HEK293 (cell line): ENCODE data around the gene LRIF1.

Source experiments
- KLF1 ChIP-seq: fragments of 450-650 bp; formaldehyde crosslinking; IDR thresholded peaks from 2 replicates; pipeline ENCODE4 v1.5.1; 2016; ENCODE audit warnings: missing biosample characterization, missing genetic modification characterization
- ZFP69B ChIP-seq: fragments of 450-650 bp; formaldehyde crosslinking; IDR thresholded peaks from 2 replicates; pipeline ENCODE4 v1.5.1; 2016; ENCODE audit warnings: missing biosample characterization, missing genetic modification characterization
- ZNF239 ChIP-seq: fragments of 450-650 bp; formaldehyde crosslinking; IDR thresholded peaks from 2 replicates; pipeline ENCODE4 v1.5.1; 2016; ENCODE audit warnings: missing biosample characterization, missing genetic modification characterization
- ZNF292 ChIP-seq: fragments of 450-650 bp; formaldehyde crosslinking; IDR thresholded peaks from 2 replicates; pipeline ENCODE4 v1.5.1; 2016; ENCODE audit warnings: low read depth, missing biosample characterization, missing genetic modification characterization, borderline replicate concordance
- ZNF416 ChIP-seq: fragments of 450-650 bp; formaldehyde crosslinking; IDR thresholded peaks from 2 replicates; pipeline ENCODE4 v1.5.1; 2016; ENCODE audit warnings: missing biosample characterization, missing genetic modification characterization
- ZNF514 ChIP-seq: fragments of 450-650 bp; formaldehyde crosslinking; IDR thresholded peaks from 2 replicates; pipeline ENCODE4 v1.5.1; 2016; ENCODE audit warnings: missing biosample characterization, missing genetic modification characterization
- ZNF792 ChIP-seq: fragments of 450-650 bp; formaldehyde crosslinking; IDR thresholded peaks from 2 replicates; pipeline ENCODE4 v1.5.1; 2016; ENCODE audit warnings: missing biosample characterization, missing genetic modification characterization
- ZNF830 ChIP-seq: fragments of 450-650 bp; IDR thresholded peaks from 2 replicates; pipeline ENCODE4 v1.5.0; 2018; ENCODE audit warnings: missing biosample characterization, missing genetic modification characterization, low read depth, mild to moderate bottlenecking, moderate library complexity
- TF ChIP-seq, protein P1 (sequence below): fragments of 450-650 bp; formaldehyde crosslinking; IDR thresholded peaks from 2 replicates; pipeline ENCODE4 v1.5.1; 2016; ENCODE audit warnings: missing biosample characterization, missing genetic modification characterization
- TF ChIP-seq, protein P2 (sequence below): fragments of 450-650 bp; formaldehyde crosslinking; IDR thresholded peaks from 2 replicates; pipeline ENCODE4 v1.5.1; 2017; ENCODE audit warnings: missing biosample characterization, missing genetic modification characterization
- TF ChIP-seq, protein P3 (sequence below): fragments of 450-650 bp; formaldehyde crosslinking; IDR thresholded peaks from 2 replicates; pipeline ENCODE4 v1.5.1; 2016; ENCODE audit warnings: missing biosample characterization, missing genetic modification characterization, low read depth
- TF ChIP-seq, protein P4 (sequence below): fragments of 450-650 bp; formaldehyde crosslinking; IDR thresholded peaks from 2 replicates; pipeline ENCODE4 v1.5.1; 2016; ENCODE audit warnings: missing biosample characterization, missing genetic modification characterization

DNA sequence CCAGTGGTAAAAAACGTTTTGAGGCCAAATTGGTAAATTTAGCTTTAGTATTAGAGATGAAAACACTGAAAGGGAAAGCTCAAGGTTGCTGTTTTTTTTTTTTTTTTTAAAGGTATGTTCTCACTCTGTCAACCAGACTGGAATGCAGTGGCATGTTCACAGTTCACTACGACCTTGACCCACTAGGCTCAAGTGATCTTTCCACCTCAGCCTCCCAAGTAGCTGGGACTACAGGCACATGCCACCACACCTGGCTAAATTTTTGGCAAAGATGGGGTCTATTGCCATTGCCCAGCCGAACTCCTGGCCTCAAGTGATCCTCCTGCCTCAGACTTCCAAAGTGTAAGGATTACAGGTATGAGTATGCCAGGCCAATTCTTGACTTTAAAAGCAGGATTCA lies 18.9 kb downstream of the LRIF1 start:
- no peak for TF ChIP-seq ZNF416
- TF ChIP-seq, protein P1, sequence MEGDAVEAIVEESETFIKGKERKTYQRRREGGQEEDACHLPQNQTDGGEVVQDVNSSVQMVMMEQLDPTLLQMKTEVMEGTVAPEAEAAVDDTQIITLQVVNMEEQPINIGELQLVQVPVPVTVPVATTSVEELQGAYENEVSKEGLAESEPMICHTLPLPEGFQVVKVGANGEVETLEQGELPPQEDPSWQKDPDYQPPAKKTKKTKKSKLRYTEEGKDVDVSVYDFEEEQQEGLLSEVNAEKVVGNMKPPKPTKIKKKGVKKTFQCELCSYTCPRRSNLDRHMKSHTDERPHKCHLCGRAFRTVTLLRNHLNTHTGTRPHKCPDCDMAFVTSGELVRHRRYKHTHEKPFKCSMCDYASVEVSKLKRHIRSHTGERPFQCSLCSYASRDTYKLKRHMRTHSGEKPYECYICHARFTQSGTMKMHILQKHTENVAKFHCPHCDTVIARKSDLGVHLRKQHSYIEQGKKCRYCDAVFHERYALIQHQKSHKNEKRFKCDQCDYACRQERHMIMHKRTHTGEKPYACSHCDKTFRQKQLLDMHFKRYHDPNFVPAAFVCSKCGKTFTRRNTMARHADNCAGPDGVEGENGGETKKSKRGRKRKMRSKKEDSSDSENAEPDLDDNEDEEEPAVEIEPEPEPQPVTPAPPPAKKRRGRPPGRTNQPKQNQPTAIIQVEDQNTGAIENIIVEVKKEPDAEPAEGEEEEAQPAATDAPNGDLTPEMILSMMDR (tag by site-specific recombination) = no peak
- TF ChIP-seq, protein P2, sequence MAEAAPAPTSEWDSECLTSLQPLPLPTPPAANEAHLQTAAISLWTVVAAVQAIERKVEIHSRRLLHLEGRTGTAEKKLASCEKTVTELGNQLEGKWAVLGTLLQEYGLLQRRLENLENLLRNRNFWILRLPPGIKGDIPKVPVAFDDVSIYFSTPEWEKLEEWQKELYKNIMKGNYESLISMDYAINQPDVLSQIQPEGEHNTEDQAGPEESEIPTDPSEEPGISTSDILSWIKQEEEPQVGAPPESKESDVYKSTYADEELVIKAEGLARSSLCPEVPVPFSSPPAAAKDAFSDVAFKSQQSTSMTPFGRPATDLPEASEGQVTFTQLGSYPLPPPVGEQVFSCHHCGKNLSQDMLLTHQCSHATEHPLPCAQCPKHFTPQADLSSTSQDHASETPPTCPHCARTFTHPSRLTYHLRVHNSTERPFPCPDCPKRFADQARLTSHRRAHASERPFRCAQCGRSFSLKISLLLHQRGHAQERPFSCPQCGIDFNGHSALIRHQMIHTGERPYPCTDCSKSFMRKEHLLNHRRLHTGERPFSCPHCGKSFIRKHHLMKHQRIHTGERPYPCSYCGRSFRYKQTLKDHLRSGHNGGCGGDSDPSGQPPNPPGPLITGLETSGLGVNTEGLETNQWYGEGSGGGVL (tag by site-specific recombination) = no peak
- no peak for TF ChIP-seq ZNF792 (tag by site-specific recombination)
- no peak for TF ChIP-seq ZNF514 (tag by site-specific recombination)
- no peak for TF ChIP-seq ZNF239 (tag by site-specific recombination)
- no peak for TF ChIP-seq ZNF292 (tag by site-specific recombination)
- TF ChIP-seq ZFP69B (tag by site-specific recombination) = no peak
- TF ChIP-seq, protein P3, sequence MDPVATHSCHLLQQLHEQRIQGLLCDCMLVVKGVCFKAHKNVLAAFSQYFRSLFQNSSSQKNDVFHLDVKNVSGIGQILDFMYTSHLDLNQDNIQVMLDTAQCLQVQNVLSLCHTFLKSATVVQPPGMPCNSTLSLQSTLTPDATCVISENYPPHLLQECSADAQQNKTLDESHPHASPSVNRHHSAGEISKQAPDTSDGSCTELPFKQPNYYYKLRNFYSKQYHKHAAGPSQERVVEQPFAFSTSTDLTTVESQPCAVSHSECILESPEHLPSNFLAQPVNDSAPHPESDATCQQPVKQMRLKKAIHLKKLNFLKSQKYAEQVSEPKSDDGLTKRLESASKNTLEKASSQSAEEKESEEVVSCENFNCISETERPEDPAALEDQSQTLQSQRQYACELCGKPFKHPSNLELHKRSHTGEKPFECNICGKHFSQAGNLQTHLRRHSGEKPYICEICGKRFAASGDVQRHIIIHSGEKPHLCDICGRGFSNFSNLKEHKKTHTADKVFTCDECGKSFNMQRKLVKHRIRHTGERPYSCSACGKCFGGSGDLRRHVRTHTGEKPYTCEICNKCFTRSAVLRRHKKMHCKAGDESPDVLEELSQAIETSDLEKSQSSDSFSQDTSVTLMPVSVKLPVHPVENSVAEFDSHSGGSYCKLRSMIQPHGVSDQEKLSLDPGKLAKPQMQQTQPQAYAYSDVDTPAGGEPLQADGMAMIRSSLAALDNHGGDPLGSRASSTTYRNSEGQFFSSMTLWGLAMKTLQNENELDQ (tag by site-specific recombination) = no peak
- TF ChIP-seq, protein P4, sequence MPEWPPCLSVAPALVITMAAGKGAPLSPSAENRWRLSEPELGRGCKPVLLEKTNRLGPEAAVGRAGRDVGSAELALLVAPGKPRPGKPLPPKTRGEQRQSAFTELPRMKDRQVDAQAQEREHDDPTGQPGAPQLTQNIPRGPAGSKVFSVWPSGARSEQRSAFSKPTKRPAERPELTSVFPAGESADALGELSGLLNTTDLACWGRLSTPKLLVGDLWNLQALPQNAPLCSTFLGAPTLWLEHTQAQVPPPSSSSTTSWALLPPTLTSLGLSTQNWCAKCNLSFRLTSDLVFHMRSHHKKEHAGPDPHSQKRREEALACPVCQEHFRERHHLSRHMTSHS (tag by site-specific recombination) = no peak
- no peak for TF ChIP-seq KLF1
- TF ChIP-seq ZNF830 (tag by site-specific recombination) = no peak
